ENCODE data around the gene RRP36.

The RRP36 gene

DNA sequence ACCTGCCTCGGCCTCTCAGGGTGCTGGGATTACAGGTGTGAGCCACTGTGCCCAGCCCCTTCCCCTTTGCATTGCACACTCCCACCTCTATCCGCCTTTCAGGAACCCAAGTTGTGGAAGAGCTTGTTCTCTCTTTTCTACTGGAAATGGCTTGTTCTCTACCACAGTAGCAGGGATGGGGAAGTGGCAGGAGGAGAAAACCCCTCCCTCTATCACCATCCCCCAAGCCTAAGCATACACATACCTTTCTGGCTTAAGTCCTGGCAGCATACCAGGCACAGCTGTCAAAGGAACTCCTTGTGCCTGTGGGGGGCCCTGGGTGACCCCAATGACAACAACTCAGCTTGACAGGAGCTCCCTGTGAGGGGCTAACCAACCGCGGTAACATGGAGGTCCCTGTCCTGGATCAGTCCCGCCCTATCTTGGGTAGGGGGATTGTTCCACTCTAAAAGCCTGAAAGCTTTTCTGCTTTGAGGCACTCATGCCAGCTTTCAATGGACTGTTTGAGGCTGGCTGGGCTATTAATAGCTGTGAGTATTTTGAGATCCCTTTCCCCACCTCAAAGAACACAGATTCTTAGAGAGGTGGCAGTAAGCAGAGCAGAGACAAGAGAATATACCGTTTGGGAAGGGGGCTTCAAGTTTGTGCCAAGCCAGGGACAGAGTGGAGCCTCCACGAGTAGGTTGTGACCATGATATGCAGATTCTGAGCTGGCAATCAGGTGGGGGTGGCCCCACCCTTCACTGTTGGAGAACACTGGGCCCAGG, 5.1 kb upstream of the RRP36 start:
- DNase-seq (ENCODE audit: low spot score), result no peak
- Histone ChIP-seq H3K27ac (peak overlapping the region in 1 of 2 donors; percentile 53), H3K4me3 (peak overlapping the region; percentile 48)
- no peak for TF ChIP-seq CTCF (IDR thresholded peaks at IDR 0.05)

DNA sequence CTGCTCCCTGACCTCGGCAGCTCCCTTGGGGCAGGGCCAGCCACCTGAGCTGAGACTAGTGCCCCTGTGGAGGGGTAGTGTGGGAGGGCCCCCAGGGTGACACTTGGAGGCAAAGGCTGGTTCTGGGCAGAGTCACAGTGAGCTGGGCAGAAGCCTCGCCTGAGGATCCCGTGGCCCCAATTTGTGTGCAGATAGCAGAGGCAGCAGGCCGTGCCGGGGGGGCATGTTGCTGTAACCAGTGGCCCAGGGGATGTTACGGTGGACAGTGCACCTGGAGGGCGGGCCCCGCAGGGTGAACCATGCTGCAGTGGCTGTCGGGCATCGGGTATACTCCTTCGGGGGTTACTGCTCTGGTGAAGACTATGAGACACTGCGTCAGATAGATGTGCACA, 4.5 kb upstream of the RRP36 start:
- Histone ChIP-seq H3K27ac (peak overlapping the region in 1 of 2 donors; percentile 53), H3K4me3 (peak overlapping the region; percentile 48)
- no peak for DNase-seq (ENCODE audit: low spot score)

GRCh38 chr6:43019152-43019551, 2.3 kb upstream of the RRP36 start:
- no peak overlapping the region for H3K27ac ChIP-seq
- DNase-seq (ENCODE audit: low spot score), result no peak
- no peak overlapping the region for H3K4me3 ChIP-seq
- TF ChIP-seq CTCF (IDR thresholded peaks at IDR 0.05), result no peak

More for the DNA sequence above, 4.5 kb upstream of the RRP36 start:
- TF ChIP-seq CTCF (IDR thresholded peaks at IDR 0.05), result no peak

GRCh38 chr6:43020052-43020705, 1.2 kb upstream of the RRP36 start:
- no peak for DNase-seq (ENCODE audit: low spot score)
- Histone ChIP-seq H3K4me3 (no peak overlapping the region), H3K27ac (peak overlapping the region in 1 of 2 donors; percentile 95)
- no peak for TF ChIP-seq CTCF (IDR thresholded peaks at IDR 0.05)

- no peak for TF ChIP-seq CTCF (IDR thresholded peaks at IDR 0.05)
- DNase-seq (ENCODE audit: low spot score), result no peak
Observed at GRCh38 chr6:43020847-43021246, 576 bp upstream of the RRP36 start.

DNA sequence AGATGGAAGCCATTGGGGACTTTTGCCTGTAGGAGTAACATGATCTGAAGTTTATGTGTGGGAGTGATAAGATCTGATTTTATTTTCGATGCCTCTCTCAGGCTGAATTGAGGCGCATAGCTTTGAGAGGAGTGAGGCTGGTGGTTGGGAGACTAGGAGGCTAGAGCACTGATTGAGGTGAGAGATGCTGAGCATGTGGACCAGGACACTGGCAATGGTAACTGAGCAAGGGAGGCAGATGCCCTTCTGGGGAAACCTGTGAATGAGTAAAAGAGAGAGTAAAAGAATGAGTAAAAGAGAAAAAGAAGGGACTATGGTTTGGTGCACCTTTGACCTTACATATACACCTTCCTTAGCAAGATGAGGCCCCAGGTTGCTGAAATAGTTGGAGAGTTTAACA, 3.0 kb downstream of the RRP36 start:
- Histone ChIP-seq H3K4me3 (no peak overlapping the region), H3K27ac (no peak overlapping the region)
- TF ChIP-seq CTCF (IDR thresholded peaks at IDR 0.05), result no peak
- DNase-seq (ENCODE audit: low spot score), result no peak

More at GRCh38 chr6:43020847-43021246, 576 bp upstream of the RRP36 start:
- peak overlapping the region; percentile 87 to 95 for H3K27ac ChIP-seq
- peak overlapping the region; percentile 96 for H3K4me3 ChIP-seq

DNA sequence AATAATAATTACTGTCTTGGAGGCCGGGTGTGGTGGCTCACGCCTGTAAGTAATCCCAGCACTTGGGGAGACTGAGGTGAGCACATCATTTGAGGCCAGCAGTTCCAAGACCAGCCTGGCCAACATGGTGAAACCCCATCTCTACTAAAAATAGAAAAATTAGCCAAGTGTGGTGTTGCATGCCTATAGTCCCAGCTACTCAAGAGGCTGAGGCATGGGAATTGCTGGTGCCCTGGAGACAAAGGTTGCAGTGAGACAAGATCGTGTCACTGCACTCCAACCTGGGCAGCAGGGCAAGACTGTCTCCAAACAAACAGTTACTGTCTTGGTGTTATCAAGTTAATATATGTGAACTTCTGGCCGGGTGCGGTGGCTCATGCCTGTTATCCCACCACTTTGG, 4.9 kb downstream of the RRP36 start:
- no peak for DNase-seq (ENCODE audit: low spot score)
- Histone ChIP-seq H3K4me3 (no peak overlapping the region), H3K27ac (no peak overlapping the region)
- no peak for TF ChIP-seq CTCF (IDR thresholded peaks at IDR 0.05)

Data from coronary artery (tissue), 2 donors.